Gastroesophageal sphincter (tissue), 4 donors: Measurements from ENCODE around the gene LSM6. TPM values are rescaled to one million over a fixed set of nuclear protein-coding genes. Genes with fewer than 3 reads are reported as not detected.
A peak's percentile ranks its signal among the peaks of the same experiment; 100 is the strongest.

ENCODE experiments used
- ATAC-seq: fragments of 150-250 bp; one replicate; pipeline ENCODE4 v1.9.1; 2016; ENCODE audit warnings: mild to moderate bottlenecking, moderate library complexity
- H3K27ac ChIP-seq, 4 donors: fragments of 200-600 bp; sonication (generic) in 3 of 4; 1 replicate in 3 of 4; 2 replicates in 1 of 4; pipeline ENCODE4 v1.5.1; 2016 to 2019
- H3K27me3 ChIP-seq: fragments of 200-600 bp; sonication (generic); one replicate; pipeline ENCODE4 v1.5.1; 2019
- H3K36me3 ChIP-seq, 2 donors: fragments of 200-600 bp; sonication (generic); one replicate each; pipeline ENCODE4 v1.5.1; 2019; ENCODE audit warnings: control low read depth in 1 of 2
- H3K4me1 ChIP-seq, 3 donors: fragments of 200-600 bp; sonication (generic); 1 replicate in 2 of 3; 2 replicates in 1 of 3; pipeline ENCODE4 v1.5.1; 2016 to 2019; ENCODE audit warnings: control low read depth in 2 of 3
- H3K4me3 ChIP-seq, 2 donors: fragments of 200-600 bp; sonication (generic); one replicate each; pipeline ENCODE4 v1.5.1; 2019; ENCODE audit warnings: mild to moderate bottlenecking in 1 of 2, moderate library complexity in 1 of 2
- H3K9me3 ChIP-seq, 3 donors: fragments of 200-600 bp; sonication (generic); one replicate each; pipeline ENCODE4 v1.5.1; 2017 to 2019; ENCODE audit warnings: control low read depth in 2 of 3
- CTCF ChIP-seq, 4 experiments: fragments of 200-600 bp in 2 of 4; fragments of 450-650 bp in 2 of 4; sonication (generic) in 1 of 4; IDR thresholded peaks; one replicate each; pipeline ENCODE4 v1.5.1; 2017 to 2019; ENCODE audit warnings: antibody characterized with exemption in 4 of 4, mild to moderate bottlenecking in 2 of 4, moderate library complexity in 2 of 4
- EP300 ChIP-seq: sonication (generic); formaldehyde crosslinking; IDR thresholded peaks from one replicate; pipeline ENCODE4 v1.6.1; 2017; ENCODE audit warnings: antibody characterized with exemption, mild to moderate bottlenecking
- POLR2A ChIP-seq, 2 donors: fragments of 450-650 bp; IDR thresholded peaks; one replicate each; pipeline ENCODE4 v1.6.1; 2017; ENCODE audit warnings: antibody characterized with exemption in 2 of 2, mild to moderate bottlenecking in 2 of 2, moderate library complexity in 1 of 2
- POLR2AphosphoS5 ChIP-seq: sonication (generic); formaldehyde crosslinking; IDR thresholded peaks from one replicate; pipeline ENCODE4 v1.6.1; 2017; ENCODE audit warnings: antibody characterized with exemption
- WGBS, 2 donors: methylation state at CpG; one replicate each; pipeline ENCODE4 v1.1.5; 2018; ENCODE audit warnings: low coverage in 1 of 2; 5-methylcytosine and 5-hydroxymethylcytosine counted together
- total RNA-seq, 4 donors: library from RNA; depleted of rRNA; stranded (reverse); fragments of >200 nt; gene quantifications; one replicate each; pipeline ENCODE4 v1.1.0, GENCODE V29; 2016

The LSM6 gene
- total RNA-seq, 4 donors from 2014 or later = 11.5 to 28.4 (median 26.2) TPM

- Histone ChIP-seq H3K36me3 (no peaks in the 10 kb centered on the region), H3K27me3 (no peaks in the 10 kb centered on the region), H3K27ac (no peak overlapping the region), H3K9me3 (no peaks in the 10 kb centered on the region), H3K4me3 (no peak overlapping the region), H3K4me1 (no peaks in the 10 kb centered on the region)
- 58 to 90% methylated on average over 5 to 8 of the region's 8 CpGs for WGBS, 2 donors
- ATAC-seq = no peak
- TF ChIP-seq POLR2A (IDR thresholded peaks at IDR 0.05) = no peak
These were observed 46.8 kb downstream of the LSM6 start for GRCh38 chr4:146222313-146222712.

- no peaks in the 10 kb centered on the region for H3K4me1 ChIP-seq
These were observed 48.9 kb downstream of the LSM6 start for GRCh38 chr4:146224326-146224966.

GRCh38 chr4:146229406-146229805 lies 53.9 kb downstream of the LSM6 start:
- Histone ChIP-seq H3K36me3 (no peaks in the 10 kb centered on the region), H3K4me3 (no peak overlapping the region), H3K4me1 (no peaks in the 10 kb centered on the region), H3K9me3 (peaks cover 0 to 12% (median 0%) of the 10 kb centered on the region in 3 donors), H3K27me3 (no peaks in the 10 kb centered on the region), H3K27ac (no peak overlapping the region)
- no peak for TF ChIP-seq EP300
- TF ChIP-seq CTCF (IDR thresholded peaks at IDR 0.05) = no peak
- TF ChIP-seq POLR2AphosphoS5 = no peak
- no peak for TF ChIP-seq POLR2A (IDR thresholded peaks at IDR 0.05)
- no peak for ATAC-seq

More at GRCh38 chr4:146224326-146224966, 48.9 kb downstream of the LSM6 start:
- no peaks in the 10 kb centered on the region for H3K9me3 ChIP-seq
- 19 to 63% methylated on average over 2 to 5 of the region's 8 CpGs for WGBS, 2 donors
- no peaks in the 10 kb centered on the region for H3K27me3 ChIP-seq
- H3K4me3 ChIP-seq = no peak overlapping the region
- no peak for ATAC-seq
- no peaks in the 10 kb centered on the region for H3K36me3 ChIP-seq
- no peak for TF ChIP-seq POLR2AphosphoS5
- TF ChIP-seq CTCF (IDR thresholded peaks at IDR 0.05) = no peak
- no peak for TF ChIP-seq EP300
- TF ChIP-seq POLR2A (IDR thresholded peaks at IDR 0.05) = no peak
- H3K27ac ChIP-seq = no peak overlapping the region

GRCh38 chr4:146232131-146232722 lies 56.7 kb downstream of the LSM6 start:
- Histone ChIP-seq H3K4me3 (no peak overlapping the region), H3K9me3 (peaks cover 0 to 12% (median 0%) of the 10 kb centered on the region in 3 donors), H3K4me1 (no peaks in the 10 kb centered on the region), H3K27me3 (no peaks in the 10 kb centered on the region), H3K27ac (no peak overlapping the region), H3K36me3 (no peaks in the 10 kb centered on the region)
- 100% methylated on average over 1 of the region's 1 CpG; no CpG with 5 or more reads in 1 of the 2 donors for WGBS, 2 donors
- no peak for ATAC-seq
- TF ChIP-seq POLR2A (IDR thresholded peaks at IDR 0.05) (no peak), CTCF (IDR thresholded peaks at IDR 0.05) (no peak)

- no peak for TF ChIP-seq EP300
- no peak for TF ChIP-seq POLR2A (IDR thresholded peaks at IDR 0.05)
- no peak for TF ChIP-seq CTCF (IDR thresholded peaks at IDR 0.05)
- no peak for TF ChIP-seq POLR2AphosphoS5
- peak overlapping the region in 3 of 4 donors; percentile 12 to 43 (median 24) for H3K27ac ChIP-seq
- WGBS, 2 donors = 92% methylated on average over 4 of the region's 8 CpGs; no CpG with 5 or more reads in 1 of the 2 donors
- no peaks in the 10 kb centered on the region for H3K27me3 ChIP-seq
- peak; percentile 13 for ATAC-seq
- no peak overlapping the region for H3K4me3 ChIP-seq
- H3K9me3 ChIP-seq = peaks cover 0 to 12% (median 0%) of the 10 kb centered on the region in 3 donors
- H3K4me1 ChIP-seq = peaks cover 0 to 2% (median 0%) of the 10 kb centered on the region in 3 donors
- H3K36me3 ChIP-seq = no peaks in the 10 kb centered on the region
These were observed 60.2 kb downstream of the LSM6 start for GRCh38 chr4:146235654-146236177.
